Cardiac septum (tissue), 1 donor: ENCODE results near the gene C17orf67. TPM values are rescaled to one million over a fixed set of nuclear protein-coding genes. Genes with fewer than 3 reads are reported as not detected.
A peak's percentile ranks its signal among the peaks of the same experiment; 100 is the strongest.

Experiments
- DNase-seq: peaks from one replicate; pipeline ENCODE4 v3.0.0-alpha.2; 2020; ENCODE audit warnings: low spot score
- intact Hi-C: fragments of 100-400 bp; cut with DNase I; formaldehyde crosslinking; loops from one replicate; pipeline ENCODE4 v1.14.0; 2022
- long read RNA-seq: library from polyadenylated mRNA; unstranded; transcript quantifications from one replicate; pipeline ENCODE4 v2.0.0, GENCODE V29; 2021
- total RNA-seq: library from RNA; stranded (reverse); fragmentation: NEBNext Ultra II Directional; extraction: Animal tissue kit (Norgen Biotek cat#: 25700); gene quantifications from one replicate; pipeline ENCODE4 v1.2.1, GENCODE V29; 2021
- donor health status: DM: no; HTN: no; CAD: no.

C17orf67 gene
- total RNA-seq: 0.83 TPM
- long read RNA-seq, partial matches to known transcripts: 0 of 6 reads
- long read RNA-seq, other reads (novel, unspliced or antisense): 6 of 6 reads

GRCh38 chr17:56833809-56834379 lies at the start of gene C17orf67, which contains the start of gene DGKE:
C17orf67 (minus strand) TSS chr17:56833920; CDS start chr17:56815810, 18,110 bp downstream.
DGKE (plus strand) TSS chr17:56834151; CDS start chr17:56834796, 645 bp downstream.
- intact Hi-C loops: loop anchor here (2.0 kb wide), 1 partner anchor 79 kb away; no protein-coding TSS in a partner anchor
- DNase-seq: peak; percentile 99

- DNase-seq: no peak
- intact Hi-C loops: no loop called here
Observed at GRCh38 chr17:56881685-56882295, 48.1 kb upstream of the C17orf67 start.

GRCh38 chr17:56880571-56880970 lies 46.9 kb upstream of the C17orf67 start:
- intact Hi-C loops: no loop called here
- DNase-seq: no peak

GRCh38 chr17:56880133-56880532 lies 46.4 kb upstream of the C17orf67 start:
- intact Hi-C loops: no loop called here
- DNase-seq: no peak

- DNase-seq: no peak
- intact Hi-C loops: no loop called here
Observed at GRCh38 chr17:56879280-56879679, 45.6 kb upstream of the C17orf67 start.

- intact Hi-C loops: no loop called here
- no peak for DNase-seq
Observed at GRCh38 chr17:56876766-56877179, 43.1 kb upstream of the C17orf67 start.

- intact Hi-C loops: no loop called here
- DNase-seq: no peak
Observed at GRCh38 chr17:56870081-56870651, 36.4 kb upstream of the C17orf67 start.

- DNase-seq: no peak
- intact Hi-C loops: no loop called here
Observed at GRCh38 chr17:56868716-56869115, 35.0 kb upstream of the C17orf67 start.

GRCh38 chr17:56867948-56868376 lies 34.2 kb upstream of the C17orf67 start:
- DNase-seq: no peak
- intact Hi-C loops: no loop called here

- intact Hi-C loops: no loop called here
- DNase-seq: no peak
Observed at GRCh38 chr17:56866496-56866895, 32.8 kb upstream of the C17orf67 start.

- intact Hi-C loops: no loop called here
- no peak for DNase-seq
Observed at GRCh38 chr17:56866076-56866475, 32.4 kb upstream of the C17orf67 start.

GRCh38 chr17:56863974-56864373 lies 30.3 kb upstream of the C17orf67 start:
- DNase-seq: no peak
- intact Hi-C loops: no loop called here

GRCh38 chr17:56861899-56862298 lies 28.2 kb upstream of the C17orf67 start:
- intact Hi-C loops: no loop called here
- DNase-seq: no peak

- no peak for DNase-seq
- intact Hi-C loops: no loop called here
Observed at GRCh38 chr17:56851008-56851407, 17.3 kb upstream of the C17orf67 start.

GRCh38 chr17:56850591-56850990 lies 16.9 kb upstream of the C17orf67 start:
- intact Hi-C loops: no loop called here
- DNase-seq: no peak

GRCh38 chr17:56849131-56849530 lies 15.4 kb upstream of the C17orf67 start:
- intact Hi-C loops: no loop called here
- DNase-seq: no peak

GRCh38 chr17:56847106-56847505 lies 13.4 kb upstream of the C17orf67 start:
- no peak for DNase-seq
- intact Hi-C loops: no loop called here

- DNase-seq: no peak
- intact Hi-C loops: no loop called here
Observed at GRCh38 chr17:56845934-56846333, 12.2 kb upstream of the C17orf67 start.

- DNase-seq: no peak
- intact Hi-C loops: no loop called here
Observed at GRCh38 chr17:56842577-56842976, 8.9 kb upstream of the C17orf67 start.

- intact Hi-C loops: no loop called here
- DNase-seq: no peak
Observed at GRCh38 chr17:56838687-56839086, 5.0 kb upstream of the C17orf67 start.

GRCh38 chr17:56835264-56835585 lies 1.5 kb upstream of the C17orf67 start:
- intact Hi-C loops: loop anchor here (2.0 kb wide), 1 partner anchor 78 kb away; no protein-coding TSS in a partner anchor
- no peak for DNase-seq
